Neuron (in vitro differentiated cells): ENCODE results near the gene TPM4.
"Not testable (repeated sequence)": the region's sequence is repeated elsewhere in the genome, so short reads cannot be mapped to it uniquely, and the experiment has no call there.

Experiments
- H2AFZ ChIP-seq: one replicate; pipeline ENCODE4 v1.6.1; 2013; ENCODE audit warnings: low read depth, mild to moderate bottlenecking, inconsistent platforms, low read length, moderate library complexity
- H3K27me3 ChIP-seq: one replicate; pipeline ENCODE4 v1.6.1; 2013; ENCODE audit warnings: low read length; ENCODE audit not compliant: insufficient read depth
- H3K36me3 ChIP-seq: one replicate; pipeline ENCODE4 v1.6.1; 2013; ENCODE audit warnings: low read length; ENCODE audit not compliant: insufficient read depth
- H3K4me1 ChIP-seq: one replicate; pipeline ENCODE4 v1.6.1; 2013; ENCODE audit warnings: low read length; ENCODE audit not compliant: insufficient read depth
- H3K4me3 ChIP-seq: 2 replicates; pipeline ENCODE4 v1.5.1; 2013; ENCODE audit warnings: mild to moderate bottlenecking, low read length, moderate library complexity
- H3K9me3 ChIP-seq: one replicate; pipeline ENCODE4 v1.6.1; 2013; ENCODE audit warnings: low read length

Gene TPM4

GRCh38 chr19:16104722-16105121 lies 28.4 kb downstream of the TPM4 start:
- Histone ChIP-seq H2AFZ (no peak overlapping the region), H3K9me3 (no peaks in the 10 kb centered on the region), H3K4me1 (no peaks in the 10 kb centered on the region), H3K4me3 (no peak overlapping the region), H3K36me3 (peaks cover 31% of the 10 kb centered on the region), H3K27me3 (no peaks in the 10 kb centered on the region)

GRCh38 chr19:16106121-16106520 lies 29.8 kb downstream of the TPM4 start:
- H3K9me3 ChIP-seq = no peaks in the 10 kb centered on the region
- no peak overlapping the region for H2AFZ ChIP-seq
- no peaks in the 10 kb centered on the region for H3K27me3 ChIP-seq
- peaks cover 20% of the 10 kb centered on the region for H3K36me3 ChIP-seq
- no peak overlapping the region for H3K4me3 ChIP-seq
- no peaks in the 10 kb centered on the region for H3K4me1 ChIP-seq

- Histone ChIP-seq H3K4me3 (peak within 1 kb of the TSS; percentile 85), H3K27me3 (no peaks in the 10 kb centered on the region), H3K4me1 (peaks cover 10% of the 10 kb centered on the region), H3K36me3 (peaks cover 19% of the 10 kb centered on the region), H2AFZ (peak within 1 kb of the TSS; percentile 39), H3K9me3 (no peaks in the 10 kb centered on the region)
Measured at GRCh38 chr19:16111160-16111908, 35.0 kb downstream of the TPM4 start, which contains the start of gene RAB8A. RAB8A (plus strand) TSS chr19:16111889; CDS start chr19:16111902, 13 bp downstream.

- H3K27me3 ChIP-seq = no peaks in the 10 kb centered on the region
- peaks cover 10% of the 10 kb centered on the region for H3K4me1 ChIP-seq
- H3K9me3 ChIP-seq = no peaks in the 10 kb centered on the region
- peaks cover 23% of the 10 kb centered on the region for H3K36me3 ChIP-seq
- H3K4me3 ChIP-seq = peak overlapping the region; percentile 85
- peak overlapping the region; percentile 19 for H2AFZ ChIP-seq
Measured at GRCh38 chr19:16111909-16112752, 35.8 kb downstream of the TPM4 start.

GRCh38 chr19:16112778-16113177 lies 36.5 kb downstream of the TPM4 start:
- Histone ChIP-seq H3K4me1 (peaks cover 10% of the 10 kb centered on the region), H2AFZ (no peak overlapping the region), H3K9me3 (no peaks in the 10 kb centered on the region), H3K4me3 (peak overlapping the region; percentile 85), H3K27me3 (no peaks in the 10 kb centered on the region), H3K36me3 (peaks cover 23% of the 10 kb centered on the region)

- Histone ChIP-seq H3K9me3 (no peaks in the 10 kb centered on the region), H3K27me3 (no peaks in the 10 kb centered on the region), H3K4me1 (peaks cover 10% of the 10 kb centered on the region), H2AFZ (no peak overlapping the region), H3K4me3 (no peak overlapping the region), H3K36me3 (peaks cover 32% of the 10 kb centered on the region)
Measured at GRCh38 chr19:16113727-16114126, 37.4 kb downstream of the TPM4 start.

GRCh38 chr19:16115301-16116039 lies 39.2 kb downstream of the TPM4 start:
- Histone ChIP-seq H3K4me1 (peaks cover 10% of the 10 kb centered on the region), H3K4me3 (no peak overlapping the region), H3K27me3 (no peaks in the 10 kb centered on the region), H3K36me3 (peaks cover 39% of the 10 kb centered on the region), H3K9me3 (no peaks in the 10 kb centered on the region), H2AFZ (no peak overlapping the region)

GRCh38 chr19:16116067-16116466 lies 39.8 kb downstream of the TPM4 start:
- Histone ChIP-seq H3K36me3 (peaks cover 43% of the 10 kb centered on the region), H3K4me3 (no peak overlapping the region), H2AFZ (no peak overlapping the region), H3K9me3 (no peaks in the 10 kb centered on the region), H3K4me1 (peaks cover 10% of the 10 kb centered on the region), H3K27me3 (no peaks in the 10 kb centered on the region)

GRCh38 chr19:16117594-16118033 lies 41.3 kb downstream of the TPM4 start:
- Histone ChIP-seq H3K27me3 (no peaks in the 10 kb centered on the region), H3K4me3 (no peak overlapping the region), H2AFZ (no peak overlapping the region), H3K4me1 (peaks cover 5% of the 10 kb centered on the region), H3K36me3 (peaks cover 59% of the 10 kb centered on the region), H3K9me3 (no peaks in the 10 kb centered on the region)

GRCh38 chr19:16118489-16119033 lies 42.3 kb downstream of the TPM4 start:
- H3K36me3 ChIP-seq = peaks cover 61% of the 10 kb centered on the region
- H2AFZ ChIP-seq = no peak overlapping the region
- H3K27me3 ChIP-seq = no peaks in the 10 kb centered on the region

GRCh38 chr19:16119075-16119857 lies 43.0 kb downstream of the TPM4 start:
- peaks cover 64% of the 10 kb centered on the region for H3K36me3 ChIP-seq
- H3K27me3 ChIP-seq = not testable (repeated sequence)

More at GRCh38 chr19:16118489-16119033, 42.3 kb downstream of the TPM4 start:
- Histone ChIP-seq H3K9me3 (no peaks in the 10 kb centered on the region), H3K4me1 (no peaks in the 10 kb centered on the region), H3K4me3 (no peak overlapping the region)

GRCh38 chr19:16121141-16121540 lies 44.8 kb downstream of the TPM4 start:
- H3K27me3 ChIP-seq = no peaks in the 10 kb centered on the region
- no peak overlapping the region for H3K4me3 ChIP-seq
- no peaks in the 10 kb centered on the region for H3K9me3 ChIP-seq
- no peak overlapping the region for H2AFZ ChIP-seq
- H3K4me1 ChIP-seq = no peaks in the 10 kb centered on the region
- peaks cover 74% of the 10 kb centered on the region for H3K36me3 ChIP-seq

More at GRCh38 chr19:16119075-16119857, 43.0 kb downstream of the TPM4 start:
- H3K9me3 ChIP-seq, H3K4me1 ChIP-seq, H2AFZ ChIP-seq, H3K4me3 ChIP-seq: not testable (repeated sequence)
